8988T (cell line): ENCODE data around the gene APELA.
"Not testable (repeated sequence)": the region's sequence is repeated elsewhere in the genome, so short reads cannot be mapped to it uniquely, and the experiment has no call there.

Experiments used
- DNase-seq: peaks from one replicate; pipeline ENCODE4 v3.0.0; 2011

APELA gene

GRCh38 chr4:164876700-164877324, at the start of gene APELA:
Gene APELA (plus strand): TSS chr4:164877178. CDS start chr4:164877332, 154 bp downstream.
- DNase-seq, result no peak

GRCh38 chr4:164828955-164829354, 48.0 kb upstream of the APELA start:
- DNase-seq, result no peak

- DNase-seq, result no peak
Measured at GRCh38 chr4:164846566-164846965, 30.4 kb upstream of the APELA start.

GRCh38 chr4:164847016-164847415, 30.0 kb upstream of the APELA start:
- DNase-seq, result no peak

- no peak for DNase-seq
Measured at GRCh38 chr4:164847967-164848649, 28.9 kb upstream of the APELA start.

- DNase-seq, result no peak
Measured at GRCh38 chr4:164856396-164856795, 20.6 kb upstream of the APELA start.

GRCh38 chr4:164866817-164867490, 10.0 kb upstream of the APELA start:
- DNase-seq, result no peak

- DNase-seq, result no peak
Measured at GRCh38 chr4:164871673-164872072, 5.3 kb upstream of the APELA start.

GRCh38 chr4:164872481-164872880, 4.5 kb upstream of the APELA start:
- no peak for DNase-seq

GRCh38 chr4:164874789-164875188, 2.2 kb upstream of the APELA start:
- DNase-seq, result no peak

- no peak for DNase-seq
Measured at GRCh38 chr4:164880489-164881262, 3.7 kb downstream of the APELA start.

- DNase-seq, result no peak
Measured at GRCh38 chr4:164888096-164888715, 11.2 kb downstream of the APELA start.

GRCh38 chr4:164890691-164891090, 13.7 kb downstream of the APELA start:
- DNase-seq, result no peak

- no peak for DNase-seq
Measured at GRCh38 chr4:164892018-164892417, 15.0 kb downstream of the APELA start.

GRCh38 chr4:164894702-164895101, 17.7 kb downstream of the APELA start:
- DNase-seq, result no peak

- DNase-seq, result no peak
Measured at GRCh38 chr4:164902608-164903007, 25.6 kb downstream of the APELA start.

GRCh38 chr4:164904336-164904735, 27.4 kb downstream of the APELA start:
- no peak for DNase-seq

GRCh38 chr4:164904941-164905340, 28.0 kb downstream of the APELA start:
- DNase-seq, result no peak

- DNase-seq, result no peak
Measured at GRCh38 chr4:164906368-164906767, 29.4 kb downstream of the APELA start.

GRCh38 chr4:164913506-164913905, 36.5 kb downstream of the APELA start:
- not testable (repeated sequence) for DNase-seq

GRCh38 chr4:164918956-164919355, 42.0 kb downstream of the APELA start:
- DNase-seq, result no peak

GRCh38 chr4:164924670-164925238, 47.8 kb downstream of the APELA start:
- no peak for DNase-seq

GRCh38 chr4:164926301-164926700, 49.3 kb downstream of the APELA start:
- DNase-seq, result no peak
